HEK293 (cell line): ENCODE results near the gene TAF8.
"Not testable (repeated sequence)": the region's sequence is repeated elsewhere in the genome, so short reads cannot be mapped to it uniquely, and the experiment has no call there.

Experiments
- CTCF ChIA-PET: fragments of 350-600 bp; formaldehyde crosslinking; extraction: SDS; loops from one replicate; lab custom pipeline; 2021; ENCODE audit warnings: antibody characterized with exemption; lab: Yijun Ruan, JAX
- POLR2A ChIA-PET: fragments of 300-600 bp; formaldehyde crosslinking; extraction: SDS; loops from one replicate; lab custom pipeline; 2020; ENCODE audit warnings: antibody characterized with exemption, inconsistent platforms; lab: Yijun Ruan, JAX
- H3K27ac ChIP-seq: fragments of 200-500 bp; sonication (Bioruptor generic); 2 replicates; pipeline ENCODE4 v1.5.1; 2014; ENCODE audit warnings: low read depth, low read length, control low read depth, inconsistent platforms; ENCODE audit errors: extremely low read depth
- H3K36me3 ChIP-seq, 2 experiments: fragments of 200-500 bp in 1 of 2; sonication (Bioruptor generic) in 1 of 2; 1 replicate in 1 of 2; 2 replicates in 1 of 2; pipeline ENCODE4 v1.5.1; 2014 to 2017; ENCODE audit warnings: inconsistent platforms in 2 of 2, low read length in 2 of 2; ENCODE audit not compliant: control insufficient read depth in 2 of 2, insufficient read depth in 1 of 2
- H3K4me1 ChIP-seq: fragments of 200-500 bp; sonication (Bioruptor generic); 2 replicates; pipeline ENCODE4 v1.5.1; 2014; ENCODE audit warnings: mild to moderate bottlenecking, low read length, inconsistent platforms; ENCODE audit not compliant: control insufficient read depth, insufficient read depth
- H3K4me3 ChIP-seq: 2 replicates; pipeline ENCODE4 v1.5.1; 2011; ENCODE audit warnings: low read depth, mild to moderate bottlenecking, control low read depth, low read length, moderate library complexity
- H3K9me3 ChIP-seq: fragments of 200-500 bp; sonication (Bioruptor generic); 2 replicates; pipeline ENCODE4 v1.5.1; 2014; ENCODE audit warnings: low read depth, low read length, inconsistent platforms; ENCODE audit not compliant: control insufficient read depth, insufficient read depth
- HOXA7 ChIP-seq: sonication (generic); formaldehyde crosslinking; IDR thresholded peaks from 2 replicates; pipeline ENCODE4 v1.8.1; 2022; ENCODE audit warnings: missing genetic modification reagents, borderline replicate concordance
- HOXC10 ChIP-seq: sonication (generic); formaldehyde crosslinking; IDR thresholded peaks from 2 replicates; pipeline ENCODE4 v1.8.1; 2023; ENCODE audit warnings: mild to moderate bottlenecking, missing genetic modification reagents
- KLF10 ChIP-seq: fragments of 450-650 bp; IDR thresholded peaks from 2 replicates; pipeline ENCODE4 v1.5.1; 2018; ENCODE audit warnings: missing biosample characterization, mild to moderate bottlenecking, missing genetic modification characterization
- ZFHX2 ChIP-seq: fragments of 450-650 bp; formaldehyde crosslinking; conservative IDR thresholded peaks from 2 replicates; pipeline ENCODE4 v1.5.1; 2016; ENCODE audit warnings: missing biosample characterization, missing genetic modification characterization
- ZFP37 ChIP-seq: fragments of 450-650 bp; formaldehyde crosslinking; IDR thresholded peaks from 2 replicates; pipeline ENCODE4 v1.5.1; 2016; ENCODE audit warnings: missing biosample characterization, missing genetic modification characterization
- ZFP41 ChIP-seq: fragments of 450-650 bp; formaldehyde crosslinking; IDR thresholded peaks from 2 replicates; pipeline ENCODE4 v1.5.1; 2016; ENCODE audit warnings: missing biosample characterization, missing genetic modification characterization, borderline replicate concordance
- ZNF239 ChIP-seq: fragments of 450-650 bp; formaldehyde crosslinking; IDR thresholded peaks from 2 replicates; pipeline ENCODE4 v1.5.1; 2016; ENCODE audit warnings: missing biosample characterization, missing genetic modification characterization
- ZNF426 ChIP-seq: fragments of 450-650 bp; formaldehyde crosslinking; IDR thresholded peaks from 2 replicates; pipeline ENCODE4 v1.5.1; 2017; ENCODE audit warnings: missing biosample characterization, missing genetic modification characterization, mild to moderate bottlenecking, inconsistent platforms, moderate library complexity
- ZNF514 ChIP-seq: fragments of 450-650 bp; formaldehyde crosslinking; IDR thresholded peaks from 2 replicates; pipeline ENCODE4 v1.5.1; 2016; ENCODE audit warnings: missing biosample characterization, missing genetic modification characterization
- ZNF558 ChIP-seq: fragments of 450-650 bp; formaldehyde crosslinking; IDR thresholded peaks from 2 replicates; pipeline ENCODE4 v1.5.1; 2016; ENCODE audit warnings: missing biosample characterization, missing genetic modification characterization
- ZNF560 ChIP-seq: fragments of 450-650 bp; formaldehyde crosslinking; IDR thresholded peaks from 2 replicates; pipeline ENCODE4 v1.5.1; 2017; ENCODE audit warnings: missing biosample characterization, missing genetic modification characterization, borderline replicate concordance
- ZNF600 ChIP-seq: fragments of 450-650 bp; formaldehyde crosslinking; IDR thresholded peaks from 2 replicates; pipeline ENCODE4 v1.5.1; 2016; ENCODE audit warnings: missing biosample characterization, missing genetic modification characterization
- ZNF768 ChIP-seq: fragments of 450-650 bp; formaldehyde crosslinking; IDR thresholded peaks from 2 replicates; pipeline ENCODE4 v1.5.1; 2018; ENCODE audit warnings: missing biosample characterization, mild to moderate bottlenecking, missing genetic modification characterization
- TF ChIP-seq, protein P1 (sequence below): fragments of 450-650 bp; formaldehyde crosslinking; IDR thresholded peaks from 2 replicates; pipeline ENCODE4 v1.5.1; 2016; ENCODE audit warnings: missing biosample characterization, missing genetic modification characterization
- TF ChIP-seq, protein P2 (sequence below): fragments of 450-650 bp; formaldehyde crosslinking; IDR thresholded peaks from 2 replicates; pipeline ENCODE4 v1.5.1; 2016; ENCODE audit warnings: missing biosample characterization, missing genetic modification characterization
- TF ChIP-seq, protein P3 (sequence below): fragments of 450-650 bp; formaldehyde crosslinking; IDR thresholded peaks from 2 replicates; pipeline ENCODE4 v1.5.1; 2016; ENCODE audit warnings: missing biosample characterization, missing genetic modification characterization
- TF ChIP-seq, protein P4 (sequence below): fragments of 450-650 bp; formaldehyde crosslinking; IDR thresholded peaks from 2 replicates; pipeline ENCODE4 v1.5.1; 2016; ENCODE audit warnings: missing biosample characterization, missing genetic modification characterization

Gene TAF8

DNA sequence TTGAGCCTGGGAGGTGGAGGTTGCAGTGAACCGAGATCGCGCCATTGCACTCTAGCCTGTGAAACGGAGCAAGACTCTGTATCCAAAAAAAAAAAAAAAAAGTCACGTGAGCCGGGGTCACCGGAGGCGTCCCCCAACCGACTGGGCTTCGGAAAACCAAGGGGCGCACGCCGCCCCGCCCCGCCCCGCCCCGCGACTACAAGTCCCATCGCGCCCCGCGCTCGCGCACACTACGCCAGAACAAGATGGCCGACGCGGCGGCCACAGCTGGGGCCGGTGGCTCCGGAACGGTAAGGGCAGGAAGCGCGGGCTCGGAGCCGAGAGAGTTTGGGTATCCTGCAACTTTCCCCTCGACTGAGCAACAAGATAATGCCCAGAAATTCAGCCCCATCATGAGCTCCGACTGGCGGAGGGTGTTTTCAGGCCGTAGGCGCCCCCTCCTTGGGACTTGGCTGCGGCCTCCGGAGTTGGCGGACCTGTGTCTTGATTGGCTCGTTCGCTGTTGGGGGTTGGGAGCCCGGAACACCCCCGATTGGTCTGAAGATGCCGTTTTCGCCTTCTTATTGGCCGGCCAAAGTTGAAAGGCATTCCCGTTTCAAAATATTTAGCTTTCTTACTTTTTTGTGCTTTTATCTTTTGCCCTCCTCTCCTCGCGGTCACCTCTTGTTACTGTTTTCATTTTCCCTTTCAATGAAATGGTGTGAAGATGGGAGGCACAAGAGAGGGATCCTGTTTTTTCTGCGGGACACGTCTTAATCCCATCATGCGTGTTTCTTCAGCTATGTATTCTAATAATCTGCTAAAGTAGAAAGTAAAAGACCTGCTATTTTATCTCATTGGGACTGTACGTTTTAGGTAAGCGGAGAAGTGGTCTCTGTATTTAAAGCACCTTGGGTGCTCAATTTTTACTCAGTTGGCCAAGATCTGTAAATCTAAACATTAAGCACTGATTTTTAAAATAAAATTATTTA, at the start of gene TAF8 (continued):
- TF ChIP-seq, protein P1, sequence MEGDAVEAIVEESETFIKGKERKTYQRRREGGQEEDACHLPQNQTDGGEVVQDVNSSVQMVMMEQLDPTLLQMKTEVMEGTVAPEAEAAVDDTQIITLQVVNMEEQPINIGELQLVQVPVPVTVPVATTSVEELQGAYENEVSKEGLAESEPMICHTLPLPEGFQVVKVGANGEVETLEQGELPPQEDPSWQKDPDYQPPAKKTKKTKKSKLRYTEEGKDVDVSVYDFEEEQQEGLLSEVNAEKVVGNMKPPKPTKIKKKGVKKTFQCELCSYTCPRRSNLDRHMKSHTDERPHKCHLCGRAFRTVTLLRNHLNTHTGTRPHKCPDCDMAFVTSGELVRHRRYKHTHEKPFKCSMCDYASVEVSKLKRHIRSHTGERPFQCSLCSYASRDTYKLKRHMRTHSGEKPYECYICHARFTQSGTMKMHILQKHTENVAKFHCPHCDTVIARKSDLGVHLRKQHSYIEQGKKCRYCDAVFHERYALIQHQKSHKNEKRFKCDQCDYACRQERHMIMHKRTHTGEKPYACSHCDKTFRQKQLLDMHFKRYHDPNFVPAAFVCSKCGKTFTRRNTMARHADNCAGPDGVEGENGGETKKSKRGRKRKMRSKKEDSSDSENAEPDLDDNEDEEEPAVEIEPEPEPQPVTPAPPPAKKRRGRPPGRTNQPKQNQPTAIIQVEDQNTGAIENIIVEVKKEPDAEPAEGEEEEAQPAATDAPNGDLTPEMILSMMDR (tag by site-specific recombination), result peak; percentile 50; the same call in 1 of the 2 replicates
- TF ChIP-seq ZNF514 (tag by site-specific recombination) (no peak), HOXC10 (0 out of 2 replicates have a peak, but pooled peaks have one; percentile 40), HOXA7 (CRISPR knock-in tag) (no peak), ZFHX2 (tag by site-specific recombination) (no peak; the same call in 1 of the 2 replicates)

DNA sequence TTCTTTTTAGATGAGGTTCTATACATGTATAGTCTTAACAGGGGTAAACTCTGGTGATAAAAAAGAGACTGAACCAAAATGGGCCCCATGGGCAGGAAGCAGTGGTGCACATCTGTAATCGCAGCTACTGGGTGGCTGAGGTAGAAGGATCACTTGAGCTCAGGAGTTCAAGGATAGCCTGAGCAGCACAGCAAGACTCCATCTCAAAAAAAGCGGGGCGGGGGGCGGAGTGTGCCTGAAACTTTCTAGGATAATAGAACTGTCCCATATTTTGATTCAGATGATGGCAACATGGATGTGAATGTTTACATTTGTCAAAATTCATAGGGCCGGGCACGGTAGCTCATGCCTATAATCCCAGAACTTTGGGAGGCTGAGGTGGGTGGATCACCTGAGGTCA, 48.8 kb upstream of the TAF8 start:
- TF ChIP-seq ZFP37, result no peak
- Histone ChIP-seq H3K36me3 (no peaks in the 10 kb centered on the region), H3K4me3 (no peak overlapping the region), H3K27ac (no peak overlapping the region), H3K9me3 (no peaks in the 10 kb centered on the region), H3K4me1 (no peaks in the 10 kb centered on the region)
- ChIA-PET POLR2A (interaction anchor here (0.6 kb wide), 1 partner anchor 53 kb away, joined by 3 read pairs; no protein-coding TSS in a partner anchor), CTCF (interaction anchor here (1.0 kb wide), 1 partner anchor 43 kb away, joined by 3 read pairs; no protein-coding TSS in a partner anchor)

DNA sequence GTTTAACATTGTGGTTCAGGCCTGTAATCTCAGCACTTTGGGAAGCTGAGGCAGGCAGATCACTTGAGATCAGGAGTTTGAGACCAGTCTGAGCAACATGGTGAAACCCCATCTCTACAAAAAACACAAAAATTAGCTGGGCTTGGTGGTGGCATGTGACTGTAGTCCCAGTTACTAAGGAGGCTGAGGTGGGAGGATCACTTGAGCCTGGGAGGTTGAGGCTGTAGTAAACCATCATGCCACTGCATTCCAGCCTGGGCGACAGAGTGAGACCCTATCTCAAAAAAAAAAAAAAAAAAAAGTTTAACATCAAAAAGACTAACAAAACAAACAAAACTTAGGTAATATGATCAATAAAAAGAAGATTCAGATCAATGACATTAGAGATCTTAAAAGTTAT, 46.7 kb upstream of the TAF8 start:
- H3K36me3 ChIP-seq, H3K4me1 ChIP-seq, H3K9me3 ChIP-seq, POLR2A ChIA-PET, H3K27ac ChIP-seq, H3K4me3 ChIP-seq: not testable (repeated sequence)
- TF ChIP-seq ZNF560, result 0 out of 2 replicates have a peak, but pooled peaks have one; percentile 6
- CTCF ChIA-PET, result interaction anchor here (0.6 kb wide), 1 partner anchor 223 kb away, joined by 3 read pairs; the partner anchor contains the start of gene PRICKLE4

DNA sequence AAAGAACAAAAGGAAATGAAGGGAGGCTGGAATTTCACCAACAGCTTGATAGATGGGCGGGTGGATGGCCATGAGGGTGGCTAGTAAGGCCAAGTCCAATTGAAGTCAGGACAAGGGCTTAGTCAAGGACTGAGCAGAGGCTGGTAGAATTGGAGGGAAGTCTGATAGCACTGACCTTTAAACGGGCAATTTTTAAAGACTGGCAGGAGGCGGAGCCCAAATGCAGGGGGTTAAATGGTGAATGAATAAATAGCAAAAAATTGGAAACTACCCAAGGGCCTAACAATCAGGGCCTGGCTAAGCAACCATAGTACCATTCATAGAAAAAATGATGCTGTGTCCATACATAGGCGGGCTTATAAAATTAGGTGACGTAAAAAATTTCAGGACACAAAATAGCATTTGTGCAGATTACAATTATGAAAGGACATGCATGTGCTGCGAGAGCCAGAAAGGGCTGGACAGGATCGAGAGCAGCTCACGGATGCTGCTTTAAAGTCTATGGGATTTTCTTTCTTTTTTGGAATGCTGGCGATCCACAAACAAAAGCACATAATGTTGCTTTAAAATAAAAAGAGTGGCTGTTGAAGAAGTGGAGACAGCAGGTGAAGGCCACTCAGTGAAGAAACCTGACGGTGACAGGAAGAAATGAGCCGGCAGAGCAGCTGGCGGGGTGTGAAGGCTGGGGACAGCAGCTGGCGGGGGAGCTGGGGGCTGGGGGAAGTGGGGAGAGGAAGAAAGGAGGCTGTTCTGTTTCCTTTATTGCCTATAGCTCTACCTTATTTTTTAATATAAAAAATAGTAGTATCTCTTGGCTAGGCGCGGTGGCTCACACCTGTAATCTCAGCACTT, 42.8 kb upstream of the TAF8 start:
- ChIA-PET CTCF (interaction anchor here (0.9 to 1.5 kb wide), 5 partner anchors 34 to 220 kb away, joined by 3 to 5 read pairs (median 3); partner anchors contain the start of genes BYSL, MED20 and TOMM6), POLR2A (interaction anchor here (1.6 kb wide), 1 partner anchor 21 kb away, joined by 3 read pairs; no protein-coding TSS in a partner anchor)
- Histone ChIP-seq H3K9me3 (no peaks in the 10 kb centered on the region), H3K36me3 (no peaks in the 10 kb centered on the region), H3K4me3 (no peak overlapping the region), H3K27ac (no peak overlapping the region), H3K4me1 (peaks cover 6% of the 10 kb centered on the region)
- TF ChIP-seq, protein P2, sequence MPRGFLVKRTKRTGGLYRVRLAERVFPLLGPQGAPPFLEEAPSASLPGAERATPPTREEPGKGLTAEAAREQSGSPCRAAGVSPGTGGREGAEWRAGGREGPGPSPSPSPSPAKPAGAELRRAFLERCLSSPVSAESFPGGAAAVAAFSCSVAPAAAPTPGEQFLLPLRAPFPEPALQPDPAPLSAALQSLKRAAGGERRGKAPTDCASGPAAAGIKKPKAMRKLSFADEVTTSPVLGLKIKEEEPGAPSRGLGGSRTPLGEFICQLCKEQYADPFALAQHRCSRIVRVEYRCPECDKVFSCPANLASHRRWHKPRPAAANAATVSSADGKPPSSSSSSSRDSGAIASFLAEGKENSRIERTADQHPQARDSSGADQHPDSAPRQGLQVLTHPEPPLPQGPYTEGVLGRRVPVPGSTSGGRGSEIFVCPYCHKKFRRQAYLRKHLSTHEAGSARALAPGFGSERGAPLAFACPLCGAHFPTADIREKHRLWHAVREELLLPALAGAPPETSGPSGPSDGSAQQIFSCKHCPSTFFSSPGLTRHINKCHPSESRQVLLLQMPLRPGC (tag by site-specific recombination), result no peak
- TF ChIP-seq ZFP41 (tag by site-specific recombination), result no peak
- no peak for TF ChIP-seq ZNF558 (tag by site-specific recombination)
- no peak for TF ChIP-seq KLF10 (tag by site-specific recombination)
- no peak for TF ChIP-seq ZNF239 (tag by site-specific recombination)
- TF ChIP-seq, protein P3, sequence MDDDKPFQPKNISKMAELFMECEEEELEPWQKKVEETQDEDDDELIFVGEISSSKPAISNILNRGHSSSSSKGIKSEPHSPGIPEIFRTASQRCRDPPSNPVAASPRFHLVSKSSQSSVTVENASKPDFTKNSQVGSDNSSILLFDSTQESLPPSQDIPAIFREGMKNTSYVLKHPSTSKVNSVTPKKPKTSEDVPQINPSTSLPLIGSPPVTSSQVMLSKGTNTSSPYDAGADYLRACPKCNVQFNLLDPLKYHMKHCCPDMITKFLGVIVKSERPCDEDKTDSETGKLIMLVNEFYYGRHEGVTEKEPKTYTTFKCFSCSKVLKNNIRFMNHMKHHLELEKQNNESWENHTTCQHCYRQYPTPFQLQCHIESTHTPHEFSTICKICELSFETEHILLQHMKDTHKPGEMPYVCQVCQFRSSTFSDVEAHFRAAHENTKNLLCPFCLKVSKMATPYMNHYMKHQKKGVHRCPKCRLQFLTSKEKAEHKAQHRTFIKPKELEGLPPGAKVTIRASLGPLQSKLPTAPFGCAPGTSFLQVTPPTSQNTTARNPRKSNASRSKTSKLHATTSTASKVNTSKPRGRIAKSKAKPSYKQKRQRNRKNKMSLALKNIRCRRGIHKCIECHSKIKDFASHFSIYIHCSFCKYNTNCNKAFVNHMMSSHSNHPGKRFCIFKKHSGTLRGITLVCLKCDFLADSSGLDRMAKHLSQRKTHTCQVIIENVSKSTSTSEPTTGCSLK (tag by site-specific recombination), result no peak
- TF ChIP-seq ZNF768, result no peak
- TF ChIP-seq ZNF600 (tag by site-specific recombination), result no peak
- TF ChIP-seq, protein P4, sequence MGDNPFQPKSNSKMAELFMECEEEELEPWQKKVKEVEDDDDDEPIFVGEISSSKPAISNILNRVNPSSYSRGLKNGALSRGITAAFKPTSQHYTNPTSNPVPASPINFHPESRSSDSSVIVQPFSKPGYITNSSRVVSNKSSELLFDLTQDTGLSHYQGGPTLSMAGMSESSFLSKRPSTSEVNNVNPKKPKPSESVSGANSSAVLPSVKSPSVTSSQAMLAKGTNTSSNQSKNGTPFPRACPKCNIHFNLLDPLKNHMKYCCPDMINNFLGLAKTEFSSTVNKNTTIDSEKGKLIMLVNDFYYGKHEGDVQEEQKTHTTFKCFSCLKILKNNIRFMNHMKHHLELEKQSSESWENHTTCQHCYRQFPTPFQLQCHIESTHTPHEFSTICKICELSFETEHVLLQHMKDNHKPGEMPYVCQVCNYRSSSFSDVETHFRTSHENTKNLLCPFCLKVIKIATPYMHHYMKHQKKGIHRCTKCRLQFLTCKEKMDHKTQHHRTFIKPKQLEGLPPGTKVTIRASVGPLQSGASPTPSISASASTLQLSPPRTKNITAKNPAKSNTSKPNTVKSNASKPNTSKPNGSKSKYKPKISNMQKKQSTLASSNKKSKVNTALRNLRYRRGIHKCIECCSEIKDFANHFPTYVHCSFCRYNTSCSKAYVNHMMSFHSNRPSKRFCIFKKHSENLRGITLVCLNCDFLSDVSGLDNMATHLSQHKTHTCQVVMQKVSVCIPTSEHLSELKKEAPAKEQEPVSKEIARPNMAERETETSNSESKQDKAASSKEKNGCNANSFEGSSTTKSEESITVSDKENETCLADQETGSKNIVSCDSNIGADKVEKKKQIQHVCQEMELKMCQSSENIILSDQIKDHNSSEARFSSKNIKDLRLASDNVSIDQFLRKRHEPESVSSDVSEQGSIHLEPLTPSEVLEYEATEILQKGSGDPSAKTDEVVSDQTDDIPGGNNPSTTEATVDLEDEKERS, result no peak
- TF ChIP-seq HOXA7 (CRISPR knock-in tag), result no peak
- no peak for TF ChIP-seq ZNF426 (tag by site-specific recombination)
